Fibroblast of lung (primary cell): ENCODE data around the gene BMP4. TPM values are rescaled to one million over a fixed set of nuclear protein-coding genes. Genes with fewer than 3 reads are reported as not detected.

Experiments used
- DNase-seq, 2 donors: peaks; one replicate each; pipeline versions ENCODE4 v3.0.0 to v3.0.0-alpha.2; 2010; ENCODE audit warnings: low read depth in 2 of 2
- H2AFZ ChIP-seq: 2 replicates; pipeline ENCODE4 v1.5.1; 2012; ENCODE audit warnings: low read length, control low read depth, inconsistent platforms
- H3K27ac ChIP-seq: 2 replicates; pipeline ENCODE4 v1.5.1; 2011; ENCODE audit warnings: low read length, control low read depth; ENCODE audit not compliant: insufficient read depth
- H3K27me3 ChIP-seq: 2 replicates; pipeline ENCODE4 v1.5.1; 2011; ENCODE audit warnings: mild to moderate bottlenecking, low read length; ENCODE audit not compliant: control insufficient read depth, insufficient read depth
- H3K36me3 ChIP-seq: 2 replicates; pipeline ENCODE4 v1.5.1; 2011; ENCODE audit warnings: low read length; ENCODE audit not compliant: control insufficient read depth, insufficient read depth
- H3K4me1 ChIP-seq: 2 replicates; pipeline ENCODE4 v1.5.1; 2011; ENCODE audit warnings: low read length; ENCODE audit not compliant: control insufficient read depth, insufficient read depth; ENCODE audit errors: extremely low read depth
- H3K4me2 ChIP-seq: 2 replicates; pipeline ENCODE4 v1.5.1; 2011; ENCODE audit warnings: low read length, control low read depth; ENCODE audit not compliant: insufficient read depth; ENCODE audit errors: extremely low read depth
- H3K4me3 ChIP-seq, 4 experiments: fragments of 200-600 bp in 1 of 4; sonication (generic) in 1 of 4; replicated peaks in 1 of 4; 2 replicates each; pipeline ENCODE4 v1.5.1; 2011 to 2016; ENCODE audit warnings: low read length in 4 of 4, low read depth in 3 of 4, mild to moderate bottlenecking in 3 of 4, control low read depth in 2 of 4, inconsistent platforms in 1 of 4, mixed read lengths in 1 of 4; ENCODE audit not compliant: insufficient read depth in 1 of 4; ENCODE audit errors: control extremely low read depth in 1 of 4
- H3K79me2 ChIP-seq: 2 replicates; pipeline ENCODE4 v1.5.1; 2012; ENCODE audit warnings: mild to moderate bottlenecking, low read length, inconsistent platforms; ENCODE audit not compliant: control insufficient read depth, insufficient read depth
- H3K9ac ChIP-seq: 2 replicates; pipeline ENCODE4 v1.5.1; 2011; ENCODE audit warnings: mild to moderate bottlenecking, low read length, control low read depth; ENCODE audit not compliant: insufficient read depth
- H3K9me3 ChIP-seq: 2 replicates; pipeline ENCODE4 v1.5.1; 2012; ENCODE audit warnings: low read depth, low read length; ENCODE audit not compliant: control insufficient read depth, insufficient read depth
- H4K20me1 ChIP-seq: 2 replicates; pipeline ENCODE4 v1.5.1; 2011; ENCODE audit warnings: low read length; ENCODE audit not compliant: control insufficient read depth, insufficient read depth; ENCODE audit errors: extremely low read depth
- CTCF ChIP-seq, 2 donors: IDR thresholded peaks in 1 of 2; conservative IDR thresholded peaks in 1 of 2; 1 replicate in 1 of 2; 2 replicates in 1 of 2; pipeline ENCODE4 v1.5.1; 2011 to 2012; ENCODE audit warnings: low read length in 2 of 2, control low read depth in 1 of 2, inconsistent platforms in 1 of 2, low read depth in 1 of 2, mild to moderate bottlenecking in 1 of 2
- EZH2 ChIP-seq: IDR thresholded peaks from 2 replicates; pipeline ENCODE4 v1.5.1; 2012; ENCODE audit warnings: low read length, control low read depth, mild to moderate bottlenecking; ENCODE audit errors: missing control alignments
- polyA plus RNA-seq, 2 donors: library from polyadenylated mRNA; depleted of rRNA in 1 of 2; stranded (reverse) in 1 of 2; unstranded in 1 of 2; fragments of >200 nt; gene quantifications; 2 replicates each; pipeline ENCODE4 v1.2.1, GENCODE V29; 2011 to 2012; ENCODE audit warnings: missing spikeins in 1 of 2
- total RNA-seq: library from RNA; depleted of rRNA; stranded (reverse); fragments of >200 nt; gene quantifications from 2 replicates; pipeline ENCODE4 v1.2.1, GENCODE V29; 2014

Gene BMP4
- total and polyA plus RNA-seq, 2 donors (not counting 1 experiment from before 2014, with no cell fraction given): 11.4 to 77.5 TPM

GRCh38 chr14:53962953-53963319 lies 6.3 kb upstream of the BMP4 start:
- Histone ChIP-seq H2AFZ (peak overlapping the region; percentile 46), H3K79me2 (no peaks in the 10 kb centered on the region), H3K4me3 (peak overlapping the region in 1 of 4 experiments; percentile 51), H3K36me3 (no peaks in the 10 kb centered on the region), H4K20me1 (no peaks in the 10 kb centered on the region), H3K4me1 (no peaks in the 10 kb centered on the region), H3K27ac (no peak overlapping the region), H3K4me2 (peak overlapping the region; percentile 87), H3K9me3 (no peaks in the 10 kb centered on the region), H3K9ac (no peak overlapping the region), H3K27me3 (peaks cover 17% of the 10 kb centered on the region)
- no peak for DNase-seq
- no peak for TF ChIP-seq EZH2
- no peak for TF ChIP-seq CTCF (conservative IDR thresholded peaks at IDR 0.05 in 1 of 2, IDR thresholded peaks at IDR 0.05 in 1 of 2; ENCODE audit: low read depth in 1 of 2, low read length in 2 of 2)

GRCh38 chr14:53958628-53959027 lies 2.0 kb upstream of the BMP4 start:
- Histone ChIP-seq H3K4me2 (no peak overlapping the region), H3K9me3 (no peaks in the 10 kb centered on the region), H3K4me3 (no peak overlapping the region), H4K20me1 (no peaks in the 10 kb centered on the region), H3K9ac (no peak overlapping the region), H2AFZ (no peak overlapping the region), H3K36me3 (no peaks in the 10 kb centered on the region), H3K27ac (no peak overlapping the region), H3K27me3 (peaks cover 20% of the 10 kb centered on the region), H3K79me2 (no peaks in the 10 kb centered on the region), H3K4me1 (no peaks in the 10 kb centered on the region)
- TF ChIP-seq EZH2 (no peak), CTCF (conservative IDR thresholded peaks at IDR 0.05 in 1 of 2, IDR thresholded peaks at IDR 0.05 in 1 of 2; ENCODE audit: low read depth in 1 of 2, low read length in 2 of 2) (no peak)
- DNase-seq: no peak

DNA sequence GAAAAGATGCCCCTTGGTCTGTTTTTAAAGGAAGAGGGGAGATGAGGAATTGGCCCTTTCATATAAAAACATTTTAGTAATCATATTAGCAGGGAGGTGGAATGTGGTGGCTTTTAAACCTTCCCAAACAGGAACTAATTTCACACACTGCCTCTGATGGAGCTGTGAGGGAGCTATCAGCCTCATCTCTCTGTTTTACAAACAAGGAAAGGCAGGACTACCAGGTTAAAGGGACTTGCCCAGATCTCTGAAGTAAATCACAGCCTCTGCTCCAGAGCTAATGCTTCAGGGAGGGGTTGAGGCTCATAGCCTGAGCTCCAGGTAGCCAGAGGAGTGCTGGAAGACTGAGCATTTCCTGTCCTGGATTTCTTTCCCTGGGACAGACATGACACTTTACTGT lies 1.1 kb upstream of the BMP4 start:
- Histone ChIP-seq H3K4me2 (no peak overlapping the region), H4K20me1 (no peaks in the 10 kb centered on the region), H2AFZ (no peak overlapping the region), H3K36me3 (no peaks in the 10 kb centered on the region), H3K79me2 (no peaks in the 10 kb centered on the region), H3K27ac (no peak overlapping the region), H3K9me3 (no peaks in the 10 kb centered on the region), H3K9ac (no peak overlapping the region), H3K4me3 (no peak overlapping the region), H3K4me1 (no peaks in the 10 kb centered on the region), H3K27me3 (peaks cover 11% of the 10 kb centered on the region)
- TF ChIP-seq EZH2 (no peak), CTCF (conservative IDR thresholded peaks at IDR 0.05 in 1 of 2, IDR thresholded peaks at IDR 0.05 in 1 of 2; ENCODE audit: low read depth in 1 of 2, low read length in 2 of 2) (no peak)
- DNase-seq: no peak
